GM21423 (cell line): ENCODE data around the gene MRTFA.

Experiments used
- ATAC-seq: cut with Tn5 transposase; IDR thresholded peaks from one replicate; pipeline ENCODE4 v1.9.1; 2021; ENCODE audit warnings: mild to moderate bottlenecking, moderate library complexity; ENCODE audit not compliant: unreplicated experiment

Gene MRTFA

GRCh38 chr22:40367342-40367741, 269.2 kb downstream of the MRTFA start:
- no peak for ATAC-seq

- ATAC-seq: no peak
Measured at GRCh38 chr22:40366068-40366467, 270.5 kb downstream of the MRTFA start.

GRCh38 chr22:40364431-40364830, 272.1 kb downstream of the MRTFA start:
- ATAC-seq: no peak

GRCh38 chr22:40363059-40363458, 273.5 kb downstream of the MRTFA start:
- ATAC-seq: no peak

GRCh38 chr22:40361100-40361499, 275.4 kb downstream of the MRTFA start:
- no peak for ATAC-seq
